Breast epithelium (tissue), 4 donors: ENCODE measurements around the gene SMYD1. TPM values are rescaled to one million over a fixed set of nuclear protein-coding genes. Genes with fewer than 3 reads are reported as not detected.

Source experiments
- DNase-seq, 2 donors: peaks; one replicate each; pipeline ENCODE4 v3.0.0-alpha.2; 2019; ENCODE audit warnings: low spot score in 2 of 2
- H3K27ac ChIP-seq, 2 donors: fragments of 200-600 bp; sonication (generic) in 1 of 2; one replicate each; pipeline ENCODE4 v1.5.1; 2016 to 2019; ENCODE audit warnings: mild to moderate bottlenecking in 1 of 2
- H3K27me3 ChIP-seq, 2 donors: fragments of 200-600 bp; sonication (generic) in 1 of 2; one replicate each; pipeline versions ENCODE4 v1.5.1 to v1.6.0; 2017 to 2019; ENCODE audit warnings: control low read depth in 1 of 2, mild to moderate bottlenecking in 1 of 2
- H3K36me3 ChIP-seq: fragments of 200-600 bp; one replicate; pipeline ENCODE4 v1.5.1; 2019
- H3K4me1 ChIP-seq, 2 donors: fragments of 200-600 bp; sonication (generic); one replicate each; pipeline ENCODE4 v1.5.1; 2016 to 2019; ENCODE audit warnings: control low read depth in 1 of 2
- H3K4me3 ChIP-seq, 3 donors: fragments of 200-600 bp; sonication (generic); 1 replicate in 2 of 3; 2 replicates in 1 of 3; pipeline ENCODE4 v1.5.1; 2016 to 2019; ENCODE audit warnings: mild to moderate bottlenecking in 3 of 3, moderate library complexity in 2 of 3
- H3K9me3 ChIP-seq, 2 donors: fragments of 200-600 bp; sonication (generic) in 1 of 2; one replicate each; pipeline ENCODE4 v1.5.1; 2016 to 2019; ENCODE audit warnings: control low read depth in 1 of 2
- CTCF ChIP-seq, 3 donors: fragments of 450-650 bp; IDR thresholded peaks; one replicate each; pipeline ENCODE4 v1.5.1; 2016 to 2017; ENCODE audit warnings: antibody characterized with exemption in 3 of 3, mild to moderate bottlenecking in 3 of 3, moderate library complexity in 3 of 3
- POLR2A ChIP-seq: fragments of 450-650 bp; IDR thresholded peaks from one replicate; pipeline ENCODE4 v1.6.1; 2016; ENCODE audit warnings: antibody characterized with exemption, mild to moderate bottlenecking, moderate library complexity
- POLR2AphosphoS5 ChIP-seq, 3 donors: sonication (generic); formaldehyde crosslinking; IDR thresholded peaks; one replicate each; pipeline ENCODE4 v1.6.1; 2017; ENCODE audit warnings: antibody characterized with exemption in 3 of 3
- intact Hi-C: fragments of 100-400 bp; cut with DNase I; formaldehyde crosslinking; loops from one replicate; pipeline ENCODE4 v1.15.1; 2023; ENCODE audit warnings: low total_unique reads
- total RNA-seq, 3 donors: library from RNA; depleted of rRNA; stranded (reverse); fragments of >200 nt; gene quantifications; one replicate each; pipeline ENCODE4 v1.1.0, GENCODE V29; 2016

Gene SMYD1
- total RNA-seq, 3 donors from 2014 or later: 0.29 to 3.3 TPM; not detected in 1

DNA sequence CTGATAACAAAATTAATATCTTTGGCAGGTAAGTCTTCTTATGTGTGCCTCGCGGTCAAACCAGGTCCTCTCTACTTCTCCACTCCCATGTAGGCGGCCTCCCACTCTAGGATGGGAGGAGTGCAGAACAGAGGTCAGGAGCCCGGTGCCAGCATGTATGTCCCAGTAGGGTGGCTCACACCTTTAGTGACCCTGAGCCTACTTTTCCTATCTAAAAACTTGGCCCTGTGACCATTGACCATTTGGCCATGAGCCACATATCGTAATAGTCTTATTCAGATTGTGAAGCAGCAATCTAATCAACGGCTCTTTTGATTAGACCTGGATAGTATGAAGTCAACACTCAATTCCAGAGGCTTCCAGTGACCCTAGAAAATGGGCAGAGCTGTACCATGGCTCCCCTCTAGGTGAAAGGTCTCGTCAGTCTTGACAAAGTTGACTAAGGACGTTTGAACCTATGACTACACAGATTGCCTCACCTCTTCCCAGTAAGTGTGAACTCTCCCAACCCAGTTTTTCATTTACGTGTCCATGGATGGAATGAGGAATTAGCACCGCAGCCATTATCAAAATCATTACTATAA lies 77.4 kb downstream of the SMYD1 start:
- Histone ChIP-seq H3K27ac (no peak overlapping the region), H3K27me3 (no peaks in the 10 kb centered on the region), H3K4me3 (no peak overlapping the region), H3K9me3 (peaks cover 0 to 12% of the 10 kb centered on the region in 2 donors), H3K36me3 (no peaks in the 10 kb centered on the region), H3K4me1 (no peaks in the 10 kb centered on the region)
- DNase-seq: no peak
- no peak for TF ChIP-seq POLR2A
- no peak for TF ChIP-seq CTCF (IDR thresholded peaks at IDR 0.05)
- no peak for TF ChIP-seq POLR2AphosphoS5 (IDR thresholded peaks at IDR 0.05)
- intact Hi-C loops: no loop called here

- H3K36me3 ChIP-seq: no peaks in the 10 kb centered on the region
- no peak for TF ChIP-seq POLR2AphosphoS5 (IDR thresholded peaks at IDR 0.05)
- TF ChIP-seq POLR2A: no peak
- no peak for TF ChIP-seq CTCF (IDR thresholded peaks at IDR 0.05)
- no peaks in the 10 kb centered on the region for H3K4me1 ChIP-seq
- no peak for DNase-seq
- no peak overlapping the region for H3K27ac ChIP-seq
- H3K27me3 ChIP-seq: no peaks in the 10 kb centered on the region
- intact Hi-C loops: no loop called here
- peaks cover 0 to 12% of the 10 kb centered on the region in 2 donors for H3K9me3 ChIP-seq
- H3K4me3 ChIP-seq: no peak overlapping the region
Observed at GRCh38 chr2:88146590-88146989, 79.0 kb downstream of the SMYD1 start.

- no peak for DNase-seq
- Histone ChIP-seq H3K27me3 (no peaks in the 10 kb centered on the region), H3K27ac (no peak overlapping the region), H3K9me3 (peaks cover 0 to 13% of the 10 kb centered on the region in 2 donors), H3K36me3 (no peaks in the 10 kb centered on the region), H3K4me3 (no peak overlapping the region), H3K4me1 (no peaks in the 10 kb centered on the region)
- intact Hi-C loops: no loop called here
- TF ChIP-seq POLR2AphosphoS5 (IDR thresholded peaks at IDR 0.05): no peak
- no peak for TF ChIP-seq POLR2A
- no peak for TF ChIP-seq CTCF (IDR thresholded peaks at IDR 0.05)
Observed at GRCh38 chr2:88147145-88147544, 79.5 kb downstream of the SMYD1 start.

DNA sequence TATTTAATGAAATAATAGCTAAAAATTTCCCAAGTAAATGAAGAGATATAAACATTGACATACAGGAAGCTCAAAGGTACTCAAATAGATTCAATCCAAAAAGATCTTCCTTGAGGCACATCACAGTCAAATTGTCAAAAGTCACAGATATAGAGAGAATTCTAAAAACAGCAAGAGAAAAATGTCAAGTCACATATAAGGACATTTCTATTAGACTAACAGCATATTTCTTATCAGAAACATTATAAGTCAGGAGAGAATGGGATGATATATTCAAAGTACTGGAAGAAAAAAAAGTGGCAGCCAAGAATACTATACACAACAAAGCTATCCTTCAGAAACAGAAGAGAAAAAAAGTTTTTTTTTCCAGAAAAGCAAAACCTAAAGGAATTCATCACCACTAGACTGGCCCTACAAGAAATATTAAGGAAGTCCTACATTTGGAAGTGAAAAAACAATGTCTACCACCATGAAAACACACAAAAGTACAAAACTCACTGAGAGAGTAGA lies 81.4 kb downstream of the SMYD1 start:
- H3K27ac ChIP-seq: no peak overlapping the region
- DNase-seq: no peak
- intact Hi-C loops: no loop called here

More for the DNA sequence above, 81.4 kb downstream of the SMYD1 start:
- H3K4me3 ChIP-seq: no peak overlapping the region
- no peaks in the 10 kb centered on the region for H3K36me3 ChIP-seq
- TF ChIP-seq POLR2AphosphoS5 (IDR thresholded peaks at IDR 0.05) (no peak), POLR2A (no peak), CTCF (IDR thresholded peaks at IDR 0.05) (no peak)
- H3K4me1 ChIP-seq: no peaks in the 10 kb centered on the region
- no peaks in the 10 kb centered on the region for H3K27me3 ChIP-seq
- peaks cover 0 to 30% of the 10 kb centered on the region in 2 donors for H3K9me3 ChIP-seq
